Vagina (tissue), 2 donors: ENCODE measurements around the gene KLC4.

Source experiments
- CTCF ChIP-seq, 3 experiments: fragments of 450-650 bp in 2 of 3; fragments of 200-600 bp in 1 of 3; sonication (generic) in 1 of 3; IDR thresholded peaks; one replicate each; pipeline ENCODE4 v1.5.1; 2017 to 2019; ENCODE audit warnings: antibody characterized with exemption in 3 of 3, mild to moderate bottlenecking in 2 of 3, moderate library complexity in 2 of 3
- POLR2A ChIP-seq, 2 donors: fragments of 450-650 bp; IDR thresholded peaks; one replicate each; pipeline ENCODE4 v1.6.1; 2017; ENCODE audit warnings: antibody characterized with exemption in 2 of 2, mild to moderate bottlenecking in 2 of 2, moderate library complexity in 2 of 2

GRCh38 chr6:43034190-43034525, 25.3 kb upstream of the KLC4 start:
- TF ChIP-seq CTCF (IDR thresholded peaks at IDR 0.05) (no peak), POLR2A (IDR thresholded peaks at IDR 0.05) (no peak)
